Measurements from ENCODE around the gene DSE.

Gene DSE

DNA sequence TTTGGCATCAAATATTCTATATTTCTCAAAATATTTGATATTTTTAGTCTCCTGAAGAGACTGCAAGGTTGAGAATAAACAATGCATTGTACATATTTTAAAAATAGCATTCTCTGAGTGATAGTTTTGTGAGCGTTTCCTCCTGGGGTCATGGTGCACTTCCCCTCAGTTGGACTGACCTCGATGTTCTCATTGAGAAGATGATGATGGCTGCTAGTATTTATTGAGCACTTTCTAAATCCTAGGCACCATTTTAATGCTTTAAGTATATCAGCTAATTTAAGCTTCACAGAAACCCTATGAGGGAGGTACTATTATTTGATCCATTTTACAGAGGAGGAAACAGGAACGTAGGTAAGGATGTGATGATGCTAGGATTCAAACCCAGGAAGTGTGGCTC is 18.2 kb downstream of the DSE start:
- ChIA-PET POLR2A (ENCODE audit: low non-redundant PET) (no interaction called here), CTCF (interaction anchor here (0.6 kb wide), 1 partner anchor 170 kb away, joined by 3 read pairs; no protein-coding TSS in a partner anchor)
- DNase-seq (ENCODE audit: low spot score) = no peak
- H3K27ac ChIP-seq = no peak overlapping the region
- TF ChIP-seq, protein P1, sequence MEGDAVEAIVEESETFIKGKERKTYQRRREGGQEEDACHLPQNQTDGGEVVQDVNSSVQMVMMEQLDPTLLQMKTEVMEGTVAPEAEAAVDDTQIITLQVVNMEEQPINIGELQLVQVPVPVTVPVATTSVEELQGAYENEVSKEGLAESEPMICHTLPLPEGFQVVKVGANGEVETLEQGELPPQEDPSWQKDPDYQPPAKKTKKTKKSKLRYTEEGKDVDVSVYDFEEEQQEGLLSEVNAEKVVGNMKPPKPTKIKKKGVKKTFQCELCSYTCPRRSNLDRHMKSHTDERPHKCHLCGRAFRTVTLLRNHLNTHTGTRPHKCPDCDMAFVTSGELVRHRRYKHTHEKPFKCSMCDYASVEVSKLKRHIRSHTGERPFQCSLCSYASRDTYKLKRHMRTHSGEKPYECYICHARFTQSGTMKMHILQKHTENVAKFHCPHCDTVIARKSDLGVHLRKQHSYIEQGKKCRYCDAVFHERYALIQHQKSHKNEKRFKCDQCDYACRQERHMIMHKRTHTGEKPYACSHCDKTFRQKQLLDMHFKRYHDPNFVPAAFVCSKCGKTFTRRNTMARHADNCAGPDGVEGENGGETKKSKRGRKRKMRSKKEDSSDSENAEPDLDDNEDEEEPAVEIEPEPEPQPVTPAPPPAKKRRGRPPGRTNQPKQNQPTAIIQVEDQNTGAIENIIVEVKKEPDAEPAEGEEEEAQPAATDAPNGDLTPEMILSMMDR (conservative IDR thresholded peaks at IDR 0.05; ENCODE audit: low read depth) = no peak

DNA sequence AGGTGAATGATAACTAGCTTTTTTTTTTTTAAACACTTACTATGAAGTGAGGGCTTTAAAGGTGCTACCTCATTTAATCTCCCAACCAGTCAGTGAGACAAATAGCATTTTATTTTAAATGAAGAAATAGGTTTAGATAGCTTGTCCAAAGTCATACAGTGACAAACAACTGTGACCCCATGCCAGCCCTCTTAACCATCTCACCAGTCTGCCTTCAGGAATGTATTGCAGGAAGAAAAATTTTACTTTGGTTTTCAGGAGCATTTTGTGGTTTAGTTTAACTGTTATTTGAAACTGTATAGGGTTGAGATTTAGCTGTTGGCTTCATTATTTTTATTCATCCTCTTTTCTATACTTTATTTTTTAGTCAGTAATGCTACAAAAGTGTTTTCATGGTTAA is 18.6 kb downstream of the DSE start:
- ChIA-PET POLR2A (ENCODE audit: low non-redundant PET) (no interaction called here), CTCF (interaction anchor here (0.6 kb wide), 1 partner anchor 171 kb away, joined by 3 read pairs; no protein-coding TSS in a partner anchor)
- no peak for DNase-seq (ENCODE audit: low spot score)
- TF ChIP-seq, protein P1 (conservative IDR thresholded peaks at IDR 0.05; ENCODE audit: low read depth) = no peak
- H3K27ac ChIP-seq = no peak overlapping the region

DNA sequence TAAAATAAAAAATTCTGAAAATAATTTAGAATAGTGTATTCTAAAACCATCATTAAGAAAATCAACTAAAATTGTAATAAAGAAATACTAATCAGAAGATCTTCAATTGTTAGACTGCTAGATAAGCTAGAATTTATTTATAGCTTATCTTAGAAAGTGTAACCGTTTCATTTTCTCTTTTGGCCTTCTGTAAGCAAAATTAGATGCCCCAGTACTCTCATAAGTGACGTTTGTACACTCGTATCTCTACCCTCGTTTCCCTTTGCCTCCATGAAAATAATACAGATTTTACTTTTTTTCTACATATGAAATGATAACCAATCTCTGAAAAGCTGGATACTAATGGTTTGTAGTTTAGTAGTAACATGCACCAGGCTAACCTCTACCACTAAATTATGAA is 19.8 kb downstream of the DSE start:
- TF ChIP-seq, protein P1 (conservative IDR thresholded peaks at IDR 0.05; ENCODE audit: low read depth) = no peak
- ChIA-PET POLR2A (ENCODE audit: low non-redundant PET) (no interaction called here), CTCF (no interaction called here)
- DNase-seq (ENCODE audit: low spot score) = no peak
- no peak overlapping the region for H3K27ac ChIP-seq

DNA sequence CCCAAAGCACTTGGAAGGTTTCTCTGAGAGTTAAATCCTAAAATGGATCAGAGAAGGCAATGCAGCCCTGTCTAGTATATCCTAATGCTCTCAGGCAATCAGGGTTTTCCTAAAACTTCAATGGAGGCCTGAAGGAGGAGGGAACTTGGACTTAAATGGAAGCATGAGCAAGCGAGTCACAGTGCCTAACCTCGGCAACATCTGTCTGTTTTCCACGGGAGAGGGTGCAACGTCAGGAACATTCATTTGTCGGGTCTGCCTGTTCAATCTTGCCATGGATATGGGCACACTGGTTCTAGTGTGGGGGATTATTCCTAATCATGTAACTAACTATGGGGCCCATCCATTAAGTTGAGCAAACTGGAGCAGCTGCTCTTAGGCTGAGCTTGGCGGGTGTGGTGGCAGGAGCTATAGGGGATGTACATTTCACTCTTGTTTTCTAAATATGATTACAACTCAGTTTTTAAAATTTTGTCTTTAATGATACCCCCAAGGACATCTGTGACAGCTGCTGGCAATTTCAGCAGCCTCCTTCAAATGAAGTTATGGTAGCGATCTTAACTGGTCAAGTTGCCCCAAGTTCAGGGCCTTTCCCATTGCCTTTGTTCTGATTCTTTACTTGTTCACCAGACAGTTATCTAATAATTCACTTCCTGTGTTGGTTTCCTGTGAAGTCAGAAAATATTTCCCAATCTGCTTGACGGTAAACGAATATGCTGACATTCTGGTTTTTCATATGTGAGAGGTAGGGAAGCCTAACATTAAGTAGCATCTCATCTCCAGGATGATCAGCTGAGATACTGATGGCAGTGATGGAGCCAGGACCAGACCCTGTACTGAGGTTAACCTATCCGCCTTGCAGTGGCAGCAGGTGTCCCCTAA is 21.6 kb downstream of the DSE start:
- DNase-seq (ENCODE audit: low spot score) = no peak
- peak overlapping the region; percentile 27; the same call in 1 of the 2 replicates for H3K27ac ChIP-seq
- ChIA-PET POLR2A (ENCODE audit: low non-redundant PET) (no interaction called here), CTCF (no interaction called here)
- TF ChIP-seq, protein P1 (conservative IDR thresholded peaks at IDR 0.05; ENCODE audit: low read depth) = no peak

DNA sequence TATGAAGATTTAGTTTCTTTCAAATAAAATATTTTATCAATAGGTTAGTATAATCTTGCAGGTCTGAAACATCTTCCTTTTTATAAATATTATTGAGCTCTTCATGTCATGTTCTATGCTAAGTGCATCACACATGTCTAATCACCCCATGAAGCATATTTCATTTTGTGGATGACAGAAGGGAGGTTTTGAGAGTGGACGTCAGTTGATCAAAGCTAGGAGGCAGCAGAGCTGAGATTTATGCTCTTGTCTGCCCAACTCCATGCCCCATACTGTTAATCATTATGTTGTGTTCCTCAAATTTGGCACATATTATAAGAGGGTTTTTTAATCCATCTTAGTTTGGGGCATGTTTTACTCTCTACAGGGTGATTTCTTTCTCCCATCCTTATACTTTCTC is 22.7 kb downstream of the DSE start:
- no peak overlapping the region for H3K27ac ChIP-seq
- TF ChIP-seq, protein P1 (conservative IDR thresholded peaks at IDR 0.05; ENCODE audit: low read depth) = no peak
- CTCF ChIA-PET = no interaction called here
- DNase-seq (ENCODE audit: low spot score) = no peak
- POLR2A ChIA-PET (ENCODE audit: low non-redundant PET) = no interaction called here

DNA sequence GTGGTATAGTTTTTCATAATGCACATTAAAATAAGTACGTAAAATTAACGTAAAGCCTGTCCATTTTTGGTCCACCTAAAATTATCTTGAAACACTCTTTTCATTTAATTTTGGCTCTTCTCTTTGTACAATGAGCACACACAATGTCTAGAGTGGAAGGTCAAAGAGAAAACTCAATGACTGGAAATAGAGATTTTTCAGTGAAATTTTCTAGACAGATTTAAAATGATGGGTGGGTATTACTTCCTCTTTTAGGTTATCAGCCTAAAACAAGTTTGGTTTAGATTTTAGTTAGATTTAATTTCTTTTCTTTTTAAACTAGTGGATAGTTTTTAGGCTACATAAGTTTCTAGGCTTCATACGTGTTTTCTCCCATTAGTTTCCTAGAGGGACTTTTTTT is 24.9 kb downstream of the DSE start:
- TF ChIP-seq, protein P1 (conservative IDR thresholded peaks at IDR 0.05; ENCODE audit: low read depth) = no peak
- no peak for DNase-seq (ENCODE audit: low spot score)
- no peak overlapping the region for H3K27ac ChIP-seq
- ChIA-PET CTCF (no interaction called here), POLR2A (ENCODE audit: low non-redundant PET) (no interaction called here)

Measured in RWPE1 (cell line).